ENCODE results near the gene PPP2R2B. TPM values are rescaled to one million over a fixed set of nuclear protein-coding genes. Genes with fewer than 3 reads are reported as not detected.

PPP2R2B gene
- polyA plus RNA-seq, 3 donors, result 0.08 TPM; not detected in 2

DNA sequence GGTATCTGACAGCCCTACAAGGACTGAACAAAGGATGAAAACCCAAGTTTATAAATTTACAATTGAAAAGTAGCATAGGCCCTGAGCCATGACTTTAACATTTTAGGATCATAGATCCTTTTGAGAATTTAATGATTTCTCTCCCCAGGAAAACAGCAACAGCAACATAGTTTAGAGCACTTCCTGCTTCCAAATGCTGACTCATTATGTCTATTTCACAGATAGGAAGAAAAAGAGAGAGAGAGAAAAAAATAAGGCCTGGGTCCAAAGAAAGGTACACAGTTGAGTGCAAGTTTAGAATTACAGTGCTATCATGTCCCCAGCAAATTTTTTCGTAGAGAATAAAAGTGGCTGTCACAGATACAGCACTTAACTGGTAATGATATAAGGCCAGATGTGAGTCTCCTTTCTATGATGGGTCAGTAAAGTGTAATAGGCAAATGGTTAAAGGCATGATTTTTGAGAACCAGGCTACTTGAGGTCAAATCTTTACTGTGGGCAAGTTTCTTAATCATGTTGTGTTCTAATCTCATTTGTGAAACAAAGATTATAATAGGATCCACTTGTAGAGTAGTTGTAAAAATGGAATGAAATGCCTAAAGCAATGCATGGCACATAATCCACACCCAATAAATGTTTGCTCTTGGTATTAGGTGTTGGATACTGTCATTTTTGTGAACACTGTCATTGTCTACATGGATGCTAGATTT is 12.3 kb upstream of the PPP2R2B start:
- H2AFZ ChIP-seq (ENCODE audit: insufficient read depth, low read depth, low read length, poor library complexity, severe bottlenecking), result no peak overlapping the region
- no peak overlapping the region for H3K27ac ChIP-seq (ENCODE audit: low read depth in 1 of 2, low read length in 2 of 2)
- no peak overlapping the region for H3K27ac Mint-ChIP-seq
- no peaks in the 10 kb centered on the region for H3K79me2 ChIP-seq (ENCODE audit: insufficient read depth, low read length)
- H3K9me3 ChIP-seq (replicated peaks in 1 of 2; ENCODE audit: control insufficient read depth in 1 of 2, insufficient read depth in 1 of 2, low read length in 2 of 2), result no peaks in the 10 kb centered on the region
- peaks cover 0 to 2% (median 0%) of the 10 kb centered on the region in 7 donors for H3K9me3 Mint-ChIP-seq
- no peaks in the 10 kb centered on the region for H3K36me3 ChIP-seq (replicated peaks in 1 of 2; ENCODE audit: control insufficient read depth in 1 of 2, insufficient read depth in 2 of 2, low read length in 2 of 2)
- 17% methylated on average over 1 of the region's 1 CpG for WGBS (ENCODE audit: insufficient coverage)
- no peaks in the 10 kb centered on the region for H3K27me3 ChIP-seq (ENCODE audit: control insufficient read depth in 2 of 2, insufficient read depth in 2 of 2, low read length in 2 of 2)
- intact Hi-C loops (cut with micrococcal nuclease), result no loop called here
- H3K27me3 Mint-ChIP-seq (ENCODE audit: low read depth in 3 of 3), result no peaks in the 10 kb centered on the region
- no peaks in the 10 kb centered on the region for H4K20me1 ChIP-seq (ENCODE audit: insufficient read depth, low read length)
- H3K4me3 Mint-ChIP-seq, result no peak overlapping the region
- H3K4me2 ChIP-seq (replicated peaks; ENCODE audit: extremely low read depth, low read length, poor library complexity, severe bottlenecking), result no peak overlapping the region
- TF ChIP-seq, protein P1, sequence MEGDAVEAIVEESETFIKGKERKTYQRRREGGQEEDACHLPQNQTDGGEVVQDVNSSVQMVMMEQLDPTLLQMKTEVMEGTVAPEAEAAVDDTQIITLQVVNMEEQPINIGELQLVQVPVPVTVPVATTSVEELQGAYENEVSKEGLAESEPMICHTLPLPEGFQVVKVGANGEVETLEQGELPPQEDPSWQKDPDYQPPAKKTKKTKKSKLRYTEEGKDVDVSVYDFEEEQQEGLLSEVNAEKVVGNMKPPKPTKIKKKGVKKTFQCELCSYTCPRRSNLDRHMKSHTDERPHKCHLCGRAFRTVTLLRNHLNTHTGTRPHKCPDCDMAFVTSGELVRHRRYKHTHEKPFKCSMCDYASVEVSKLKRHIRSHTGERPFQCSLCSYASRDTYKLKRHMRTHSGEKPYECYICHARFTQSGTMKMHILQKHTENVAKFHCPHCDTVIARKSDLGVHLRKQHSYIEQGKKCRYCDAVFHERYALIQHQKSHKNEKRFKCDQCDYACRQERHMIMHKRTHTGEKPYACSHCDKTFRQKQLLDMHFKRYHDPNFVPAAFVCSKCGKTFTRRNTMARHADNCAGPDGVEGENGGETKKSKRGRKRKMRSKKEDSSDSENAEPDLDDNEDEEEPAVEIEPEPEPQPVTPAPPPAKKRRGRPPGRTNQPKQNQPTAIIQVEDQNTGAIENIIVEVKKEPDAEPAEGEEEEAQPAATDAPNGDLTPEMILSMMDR (IDR thresholded peaks at IDR 0.05), result no peak
- H3K9ac ChIP-seq (ENCODE audit: insufficient read depth, low read length, poor library complexity, severe bottlenecking), result no peak overlapping the region
- H3K36me3 Mint-ChIP-seq, result no peaks in the 10 kb centered on the region
- peaks cover 11% of the 10 kb centered on the region for H3K4me1 Mint-ChIP-seq
- H3K4me1 ChIP-seq (ENCODE audit: control insufficient read depth in 1 of 2, insufficient read depth in 2 of 2, low read length in 2 of 2), result peaks cover 8 to 12% of the 10 kb centered on the region in 2 donors
- no peak overlapping the region for H3K4me3 ChIP-seq (replicated peaks in 1 of 3; ENCODE audit: low read depth in 2 of 3, low read length in 3 of 3)
- DNase-seq, result peak in 1 of 3 donors; percentile 1

DNA sequence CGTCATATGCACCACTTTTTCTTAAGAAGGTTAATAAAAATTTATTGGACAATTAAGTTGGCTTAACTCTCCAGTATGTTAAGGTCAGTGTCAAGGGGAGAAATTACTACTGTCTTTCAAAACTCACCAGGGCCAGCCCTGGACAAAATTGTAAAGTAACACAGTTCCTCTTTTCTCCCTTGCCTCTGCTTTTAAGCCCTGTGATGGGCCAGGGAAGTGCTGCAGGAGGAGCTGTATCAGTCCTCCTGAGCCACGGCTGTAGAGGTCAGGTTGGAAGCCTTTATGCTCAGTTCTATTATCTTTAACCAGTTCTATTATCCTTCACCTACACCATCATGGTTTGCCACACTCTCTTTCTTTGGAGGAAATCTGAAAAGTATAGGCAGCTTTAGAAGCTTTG is 11.5 kb upstream of the PPP2R2B start:
- Histone ChIP-seq H2AFZ (ENCODE audit: insufficient read depth, low read depth, low read length, poor library complexity, severe bottlenecking) (no peak overlapping the region), H3K4me2 (replicated peaks; ENCODE audit: extremely low read depth, low read length, poor library complexity, severe bottlenecking) (no peak overlapping the region), H3K9ac (ENCODE audit: insufficient read depth, low read length, poor library complexity, severe bottlenecking) (no peak overlapping the region), H3K36me3 (replicated peaks in 1 of 2; ENCODE audit: control insufficient read depth in 1 of 2, insufficient read depth in 2 of 2, low read length in 2 of 2) (no peaks in the 10 kb centered on the region), H3K27me3 (ENCODE audit: control insufficient read depth in 2 of 2, insufficient read depth in 2 of 2, low read length in 2 of 2) (no peaks in the 10 kb centered on the region), H3K4me1 (ENCODE audit: control insufficient read depth in 1 of 2, insufficient read depth in 2 of 2, low read length in 2 of 2) (peaks cover 8 to 12% of the 10 kb centered on the region in 2 donors), H3K9me3 (replicated peaks in 1 of 2; ENCODE audit: control insufficient read depth in 1 of 2, insufficient read depth in 1 of 2, low read length in 2 of 2) (no peaks in the 10 kb centered on the region), H3K79me2 (ENCODE audit: insufficient read depth, low read length) (no peaks in the 10 kb centered on the region), H3K27ac (ENCODE audit: low read depth in 1 of 2, low read length in 2 of 2) (peak overlapping the region in 1 of 2 donors; percentile 3), H3K4me3 (replicated peaks in 1 of 3; ENCODE audit: low read depth in 2 of 3, low read length in 3 of 3) (no peak overlapping the region), H4K20me1 (ENCODE audit: insufficient read depth, low read length) (no peaks in the 10 kb centered on the region)
- peak; percentile 5 to 10 (median 7) for DNase-seq
- Mint-ChIP-seq H3K4me3 (peak overlapping the region in 1 of 2 donors; percentile 8), H3K27me3 (ENCODE audit: low read depth in 3 of 3) (no peaks in the 10 kb centered on the region), H3K36me3 (no peaks in the 10 kb centered on the region), H3K27ac (peak overlapping the region in 2 of 7 donors; percentile 35 to 75), H3K9me3 (peaks cover 0 to 2% (median 0%) of the 10 kb centered on the region in 7 donors), H3K4me1 (peaks cover 11% of the 10 kb centered on the region)
- intact Hi-C loops (cut with micrococcal nuclease), result no loop called here
- no CpG with 5 or more reads among the region's 2 CpGs for WGBS (ENCODE audit: insufficient coverage)
- TF ChIP-seq, protein P1 (IDR thresholded peaks at IDR 0.05), result no peak
